Adrenal gland (tissue), 12 donors: Measurements from ENCODE around the gene RUNX1. TPM values are rescaled to one million over a fixed set of nuclear protein-coding genes. Genes with fewer than 3 reads are reported as not detected.

ENCODE experiments used
- DNase-seq, 7 donors: peaks; one replicate each; pipeline ENCODE4 v3.0.0-alpha.2; 2019 to 2020
- H3K27ac ChIP-seq, 5 donors: fragments of 200-600 bp; sonication (generic) in 4 of 5; 1 replicate in 3 of 5; 2 replicates in 2 of 5; pipeline versions ENCODE4 v1.5.1 to v1.8.0; 2016 to 2020; ENCODE audit warnings: mild to moderate bottlenecking in 1 of 5
- H3K27me3 ChIP-seq: fragments of 200-600 bp; 2 replicates; pipeline ENCODE4 v1.8.0; 2021
- H3K36me3 ChIP-seq, 2 donors: fragments of 200-600 bp; replicated peaks in 1 of 2; 1 replicate in 1 of 2; 2 replicates in 1 of 2; pipeline versions ENCODE4 v1.5.1 to v1.8.0; 2018 to 2022
- H3K4me1 ChIP-seq, 2 donors: fragments of 200-600 bp; replicated peaks in 1 of 2; 1 replicate in 1 of 2; 2 replicates in 1 of 2; pipeline versions ENCODE4 v1.5.1 to v1.8.0; 2018 to 2021
- H3K4me3 ChIP-seq, 4 donors: fragments of 200-600 bp; sonication (generic) in 3 of 4; one replicate each; pipeline ENCODE4 v1.5.1; 2016 to 2018
- H3K9me3 ChIP-seq, 3 donors: fragments of 200-600 bp; sonication (generic) in 1 of 3; replicated peaks in 1 of 3; 1 replicate in 2 of 3; 2 replicates in 1 of 3; pipeline versions ENCODE4 v1.5.1 to v1.8.0; 2016 to 2021
- POLR2A ChIP-seq, 2 donors: fragments of 450-650 bp; IDR thresholded peaks; one replicate each; pipeline ENCODE4 v1.6.1; 2017; ENCODE audit warnings: antibody characterized with exemption in 2 of 2, mild to moderate bottlenecking in 2 of 2, moderate library complexity in 1 of 2
- WGBS, 4 donors: extraction: QIAGEN DNeasy Blood & Tissue Kit in 2 of 4; methylation state at CpG; one replicate each; pipeline versions ENCODE4 v1.1.5 to v1.1.7; 2013 to 2017; 5-methylcytosine and 5-hydroxymethylcytosine counted together
- intact Hi-C, 2 donors: fragments of 100-400 bp; cut with DNase I; formaldehyde crosslinking; loops; one replicate each; pipeline versions ENCODE4 v1.14.1 to v1.15.0; 2022 to 2023
- polyA plus RNA-seq, 3 donors: library from polyadenylated mRNA; stranded (reverse); fragments of 200-250 nt in 2 of 3; fragments of 350-450 nt in 1 of 3; fragmentation: Illumina TruSeq in 1 of 3; extraction: RNeasy Lipid Tissue Mini Kit (QIAGEN cat#74804) in 1 of 3; gene quantifications; one replicate each; pipeline ENCODE4 v1.2.3, GENCODE V29; 2013 to 2014
- total RNA-seq, 9 donors: library from RNA; depleted of rRNA in 4 of 9; stranded (reverse); fragments of >200 nt in 4 of 9; fragments of 120-200 nt in 1 of 9; fragmentation: NEBNext Ultra II Directional in 1 of 9; extraction: Animal tissue kit (Norgen Biotek cat#: 25700) in 1 of 9; gene quantifications; one replicate each; pipeline versions ENCODE4 v1.1.0 to v1.2.4, GENCODE V29; 2013 to 2023
- TF ChIP-seq, protein P1 (sequence below), 6 experiments: fragments of 450-650 bp in 4 of 6; fragments of 200-600 bp in 2 of 6; sonication (generic) in 1 of 6; IDR thresholded peaks; 1 replicate in 5 of 6; 2 replicates in 1 of 6; pipeline versions ENCODE4 v1.5.1 to v1.8.0; 2016 to 2021; ENCODE audit warnings: antibody characterized with exemption in 6 of 6, mild to moderate bottlenecking in 2 of 6, moderate library complexity in 1 of 6
- donor health status: healthy with polysubstance abuse.
- donor health status: Bipolar disorder and iron deficiency.
- donor health status: DM: yes; HTN: yes; CAD: no.
- donor health status: DM: no; HTN: no; CAD: no.
- donor health status: DM: no; HTN: no; CAD: no.
- donor health status: DM: yes; HTN: yes; CAD: no.

Gene RUNX1
- total and polyA plus RNA-seq, 12 donors, result 0.83 to 27.2 (median 8.2) TPM

- no peaks in the 10 kb centered on the region for H3K9me3 ChIP-seq
- peaks cover 0 to 7% of the 10 kb centered on the region in 2 donors for H3K36me3 ChIP-seq
- H3K27me3 ChIP-seq, result no peaks in the 10 kb centered on the region
- peaks cover 9 to 34% of the 10 kb centered on the region in 2 donors for H3K4me1 ChIP-seq
- intact Hi-C loops, result no loop called here
- H3K4me3 ChIP-seq, result no peak overlapping the region
- TF ChIP-seq, protein P1, sequence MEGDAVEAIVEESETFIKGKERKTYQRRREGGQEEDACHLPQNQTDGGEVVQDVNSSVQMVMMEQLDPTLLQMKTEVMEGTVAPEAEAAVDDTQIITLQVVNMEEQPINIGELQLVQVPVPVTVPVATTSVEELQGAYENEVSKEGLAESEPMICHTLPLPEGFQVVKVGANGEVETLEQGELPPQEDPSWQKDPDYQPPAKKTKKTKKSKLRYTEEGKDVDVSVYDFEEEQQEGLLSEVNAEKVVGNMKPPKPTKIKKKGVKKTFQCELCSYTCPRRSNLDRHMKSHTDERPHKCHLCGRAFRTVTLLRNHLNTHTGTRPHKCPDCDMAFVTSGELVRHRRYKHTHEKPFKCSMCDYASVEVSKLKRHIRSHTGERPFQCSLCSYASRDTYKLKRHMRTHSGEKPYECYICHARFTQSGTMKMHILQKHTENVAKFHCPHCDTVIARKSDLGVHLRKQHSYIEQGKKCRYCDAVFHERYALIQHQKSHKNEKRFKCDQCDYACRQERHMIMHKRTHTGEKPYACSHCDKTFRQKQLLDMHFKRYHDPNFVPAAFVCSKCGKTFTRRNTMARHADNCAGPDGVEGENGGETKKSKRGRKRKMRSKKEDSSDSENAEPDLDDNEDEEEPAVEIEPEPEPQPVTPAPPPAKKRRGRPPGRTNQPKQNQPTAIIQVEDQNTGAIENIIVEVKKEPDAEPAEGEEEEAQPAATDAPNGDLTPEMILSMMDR (IDR thresholded peaks at IDR 0.05), result no peak
- no peak for TF ChIP-seq POLR2A (IDR thresholded peaks at IDR 0.05)
- DNase-seq, result no peak
- H3K27ac ChIP-seq, result peak overlapping the region in 3 of 5 donors; percentile 36 to 72 (median 56)
- WGBS, 4 donors, result 61 to 73% (median 67%) methylated on average over 8 of the region's 8 CpGs
These were observed 203.3 kb downstream of the RUNX1 start for GRCh38 chr21:34845521-34846451.

- Histone ChIP-seq H3K4me1 (peaks cover 9 to 34% of the 10 kb centered on the region in 2 donors), H3K9me3 (no peaks in the 10 kb centered on the region), H3K27me3 (no peaks in the 10 kb centered on the region), H3K36me3 (peaks cover 0 to 7% of the 10 kb centered on the region in 2 donors), H3K27ac (peak overlapping the region in 2 of 5 donors; percentile 38 to 72), H3K4me3 (no peak overlapping the region)
- intact Hi-C loops, result no loop called here
- TF ChIP-seq, protein P1 (IDR thresholded peaks at IDR 0.05), result no peak
- no peak for TF ChIP-seq POLR2A (IDR thresholded peaks at IDR 0.05)
- no peak for DNase-seq
- 67 to 72% (median 67%) methylated on average over 1 to 4 of the region's 4 CpGs for WGBS, 4 donors
These were observed 204.2 kb downstream of the RUNX1 start for GRCh38 chr21:34844924-34845238.

- WGBS, 4 donors, result 66 to 78% (median 74%) methylated on average over 10 to 12 of the region's 12 CpGs
- Histone ChIP-seq H3K36me3 (peaks cover 0 to 7% of the 10 kb centered on the region in 2 donors), H3K4me1 (peaks cover 9 to 34% of the 10 kb centered on the region in 2 donors)
These were observed 204.8 kb downstream of the RUNX1 start for GRCh38 chr21:34844013-34844923.

More at GRCh38 chr21:34844013-34844923, 204.8 kb downstream of the RUNX1 start:
- TF ChIP-seq, protein P1 (IDR thresholded peaks at IDR 0.05), result no peak
- no peak for TF ChIP-seq POLR2A (IDR thresholded peaks at IDR 0.05)
- intact Hi-C loops, result no loop called here
- no peak overlapping the region for H3K4me3 ChIP-seq
- peak overlapping the region in 2 of 5 donors; percentile 38 to 72 for H3K27ac ChIP-seq
- H3K27me3 ChIP-seq, result no peaks in the 10 kb centered on the region
- no peaks in the 10 kb centered on the region for H3K9me3 ChIP-seq
- peak in 6 of 7 donors; percentile 42 to 73 (median 64) for DNase-seq
